Esophagus muscularis mucosa (tissue), 4 donors: Measurements from ENCODE around the gene ZNF8. TPM values are rescaled to one million over a fixed set of nuclear protein-coding genes. Genes with fewer than 3 reads are reported as not detected.

Source experiments
- DNase-seq: peaks from one replicate; pipeline ENCODE4 v3.0.0-alpha.2; 2017; ENCODE audit errors: extremely low spot score
- H3K27ac ChIP-seq, 4 donors: fragments of 200-600 bp; sonication (generic); replicated peaks in 1 of 4; 1 replicate in 3 of 4; 2 replicates in 1 of 4; pipeline ENCODE4 v1.5.1; 2016 to 2019; ENCODE audit warnings: mild to moderate bottlenecking in 1 of 4
- H3K27me3 ChIP-seq, 4 donors: fragments of 200-600 bp; sonication (generic); one replicate each; pipeline versions ENCODE4 v1.5.1 to v1.6.0; 2016 to 2019
- H3K36me3 ChIP-seq, 4 donors: fragments of 200-600 bp; sonication (generic); one replicate each; pipeline ENCODE4 v1.5.1; 2016 to 2019
- H3K4me1 ChIP-seq, 4 donors: fragments of 200-600 bp; sonication (generic); one replicate each; pipeline ENCODE4 v1.5.1; 2016 to 2019
- H3K4me3 ChIP-seq, 4 donors: fragments of 200-600 bp; sonication (generic); 1 replicate in 2 of 4; 2 replicates in 2 of 4; pipeline ENCODE4 v1.5.1; 2016 to 2019; ENCODE audit warnings: mild to moderate bottlenecking in 4 of 4, moderate library complexity in 1 of 4
- H3K9me3 ChIP-seq, 4 donors: fragments of 200-600 bp; sonication (generic); 1 replicate in 3 of 4; 2 replicates in 1 of 4; pipeline ENCODE4 v1.5.1; 2016 to 2019
- EP300 ChIP-seq: sonication (generic); formaldehyde crosslinking; IDR thresholded peaks from one replicate; pipeline ENCODE4 v1.6.1; 2017; ENCODE audit warnings: antibody characterized with exemption
- POLR2A ChIP-seq: fragments of 450-650 bp; IDR thresholded peaks from one replicate; pipeline ENCODE4 v1.6.1; 2017; ENCODE audit warnings: antibody characterized with exemption, moderate library complexity, mild to moderate bottlenecking, low read depth
- POLR2AphosphoS5 ChIP-seq, 2 donors: sonication (generic); formaldehyde crosslinking; IDR thresholded peaks; one replicate each; pipeline ENCODE4 v1.6.1; 2017; ENCODE audit warnings: antibody characterized with exemption in 2 of 2
- WGBS: methylation state at CpG from one replicate; pipeline ENCODE4 v1.1.5; 2018; 5-methylcytosine and 5-hydroxymethylcytosine counted together
- intact Hi-C: fragments of 100-400 bp; cut with DNase I; formaldehyde crosslinking; loops from one replicate; pipeline ENCODE4 v1.15.1; 2023
- total RNA-seq, 4 donors: library from RNA; depleted of rRNA; stranded (reverse); fragments of >200 nt; gene quantifications; one replicate each; pipeline versions ENCODE4 v1.1.0 to v1.2.1, GENCODE V29; 2016
- TF ChIP-seq, protein P1 (sequence below), 3 experiments: fragments of 200-600 bp in 2 of 3; fragments of 450-650 bp in 1 of 3; sonication (generic) in 2 of 3; IDR thresholded peaks; one replicate each; pipeline ENCODE4 v1.5.1; 2017 to 2019; ENCODE audit warnings: antibody characterized with exemption in 3 of 3, mild to moderate bottlenecking in 2 of 3, moderate library complexity in 1 of 3

ZNF8 gene
- total RNA-seq, 4 donors from 2014 or later, result 8.1 to 12.3 (median 10.3) TPM

DNA sequence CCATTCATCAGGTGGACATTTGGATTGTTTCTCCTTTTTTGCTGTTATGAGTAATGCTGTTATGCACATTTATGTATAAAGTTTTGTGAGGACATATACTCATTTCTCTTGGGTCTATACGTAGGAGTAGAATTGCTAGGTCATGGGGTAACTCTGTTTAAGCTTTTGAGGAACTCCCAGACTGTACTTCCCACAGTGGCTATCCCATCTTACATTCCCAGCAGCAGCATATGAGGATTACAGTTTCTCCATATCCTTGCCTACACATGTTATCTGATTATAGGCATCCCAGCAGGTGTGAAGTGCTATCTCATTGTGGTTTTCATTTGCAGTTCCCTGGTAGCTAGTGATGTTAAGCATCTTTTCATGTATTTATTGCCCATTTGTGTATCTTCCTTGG is 53.9 kb downstream of the ZNF8 start:
- H3K27ac ChIP-seq, result no peak overlapping the region
- peaks cover 19 to 32% (median 30%) of the 10 kb centered on the region in 4 donors for H3K36me3 ChIP-seq
- DNase-seq, result no peak
- H3K4me1 ChIP-seq, result peaks cover 13 to 14% (median 14%) of the 10 kb centered on the region in 4 donors
- no peak overlapping the region for H3K4me3 ChIP-seq
- no peaks in the 10 kb centered on the region for H3K9me3 ChIP-seq
- intact Hi-C loops, result no loop called here
- 100% methylated on average over 1 of the region's 1 CpG for WGBS
- TF ChIP-seq POLR2A (no peak), POLR2AphosphoS5 (IDR thresholded peaks at IDR 0.05) (no peak), EP300 (no peak)
- TF ChIP-seq, protein P1, sequence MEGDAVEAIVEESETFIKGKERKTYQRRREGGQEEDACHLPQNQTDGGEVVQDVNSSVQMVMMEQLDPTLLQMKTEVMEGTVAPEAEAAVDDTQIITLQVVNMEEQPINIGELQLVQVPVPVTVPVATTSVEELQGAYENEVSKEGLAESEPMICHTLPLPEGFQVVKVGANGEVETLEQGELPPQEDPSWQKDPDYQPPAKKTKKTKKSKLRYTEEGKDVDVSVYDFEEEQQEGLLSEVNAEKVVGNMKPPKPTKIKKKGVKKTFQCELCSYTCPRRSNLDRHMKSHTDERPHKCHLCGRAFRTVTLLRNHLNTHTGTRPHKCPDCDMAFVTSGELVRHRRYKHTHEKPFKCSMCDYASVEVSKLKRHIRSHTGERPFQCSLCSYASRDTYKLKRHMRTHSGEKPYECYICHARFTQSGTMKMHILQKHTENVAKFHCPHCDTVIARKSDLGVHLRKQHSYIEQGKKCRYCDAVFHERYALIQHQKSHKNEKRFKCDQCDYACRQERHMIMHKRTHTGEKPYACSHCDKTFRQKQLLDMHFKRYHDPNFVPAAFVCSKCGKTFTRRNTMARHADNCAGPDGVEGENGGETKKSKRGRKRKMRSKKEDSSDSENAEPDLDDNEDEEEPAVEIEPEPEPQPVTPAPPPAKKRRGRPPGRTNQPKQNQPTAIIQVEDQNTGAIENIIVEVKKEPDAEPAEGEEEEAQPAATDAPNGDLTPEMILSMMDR (IDR thresholded peaks at IDR 0.05), result no peak
- no peaks in the 10 kb centered on the region for H3K27me3 ChIP-seq

DNA sequence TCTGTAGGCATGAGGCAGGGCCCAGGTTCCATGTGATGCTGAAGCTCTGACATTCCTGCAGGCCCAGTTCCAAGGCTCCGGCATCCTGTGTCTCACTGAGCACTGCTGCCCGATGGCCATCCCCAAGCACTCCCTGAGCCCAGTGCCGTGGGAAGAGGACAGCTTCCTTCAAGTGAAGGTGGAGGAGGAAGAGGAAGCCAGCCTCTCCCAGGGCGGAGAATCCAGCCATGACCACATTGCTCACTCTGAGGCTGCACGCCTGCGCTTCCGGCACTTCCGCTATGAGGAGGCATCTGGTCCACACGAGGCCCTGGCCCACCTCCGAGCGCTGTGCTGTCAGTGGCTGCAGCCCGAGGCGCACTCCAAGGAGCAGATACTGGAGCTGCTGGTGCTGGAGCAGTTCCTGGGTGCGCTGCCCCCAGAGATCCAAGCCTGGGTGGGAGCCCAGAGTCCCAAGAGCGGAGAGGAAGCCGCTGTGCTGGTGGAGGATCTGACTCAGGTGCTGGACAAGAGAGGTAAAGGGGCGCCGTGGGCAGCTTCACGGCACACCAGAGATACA is 56.0 kb downstream of the ZNF8 start:
- TF ChIP-seq, protein P1 (IDR thresholded peaks at IDR 0.05), result no peak
- TF ChIP-seq POLR2AphosphoS5 (IDR thresholded peaks at IDR 0.05) (no peak), POLR2A (no peak), EP300 (no peak)
- H3K27ac ChIP-seq, result no peak overlapping the region
- peaks cover 33 to 53% (median 50%) of the 10 kb centered on the region in 4 donors for H3K36me3 ChIP-seq
- no peaks in the 10 kb centered on the region for H3K4me1 ChIP-seq
- H3K4me3 ChIP-seq, result no peak overlapping the region
- H3K27me3 ChIP-seq, result no peaks in the 10 kb centered on the region
- H3K9me3 ChIP-seq, result peaks cover 0 to 3% (median 0%) of the 10 kb centered on the region in 4 donors
- 92% methylated on average over 16 of the region's 19 CpGs for WGBS
- no peak for DNase-seq
- intact Hi-C loops, result no loop called here

DNA sequence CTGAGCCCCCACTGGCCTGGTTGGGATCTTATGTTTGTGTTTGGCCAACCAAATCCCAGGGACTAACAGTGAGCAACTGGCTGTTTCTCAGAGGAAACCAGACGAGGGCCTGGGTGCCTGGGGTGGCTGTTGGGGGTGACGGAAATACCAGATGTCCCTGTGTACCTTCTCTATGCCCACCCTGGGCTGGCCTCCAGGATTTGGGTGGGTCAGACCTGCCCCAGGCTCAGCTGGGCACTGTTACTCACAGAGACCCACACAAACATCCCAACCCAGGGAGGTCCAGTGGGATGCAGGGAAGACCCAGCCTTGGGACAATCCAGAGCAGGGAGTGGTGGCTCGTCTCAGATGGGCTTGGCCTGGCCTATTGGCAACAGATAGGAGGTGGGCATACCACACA is 56.9 kb downstream of the ZNF8 start:
- H3K27ac ChIP-seq, result no peak overlapping the region
- no peak overlapping the region for H3K4me3 ChIP-seq
- no peaks in the 10 kb centered on the region for H3K4me1 ChIP-seq
- H3K9me3 ChIP-seq, result peaks cover 0 to 3% (median 0%) of the 10 kb centered on the region in 4 donors
- DNase-seq, result no peak
- 81% methylated on average over 3 of the region's 3 CpGs for WGBS
- no peaks in the 10 kb centered on the region for H3K27me3 ChIP-seq
- peaks cover 33 to 58% (median 54%) of the 10 kb centered on the region in 4 donors for H3K36me3 ChIP-seq
- intact Hi-C loops, result no loop called here
- TF ChIP-seq EP300 (no peak), POLR2A (no peak), POLR2AphosphoS5 (IDR thresholded peaks at IDR 0.05) (no peak)
- TF ChIP-seq, protein P1 (IDR thresholded peaks at IDR 0.05), result no peak

DNA sequence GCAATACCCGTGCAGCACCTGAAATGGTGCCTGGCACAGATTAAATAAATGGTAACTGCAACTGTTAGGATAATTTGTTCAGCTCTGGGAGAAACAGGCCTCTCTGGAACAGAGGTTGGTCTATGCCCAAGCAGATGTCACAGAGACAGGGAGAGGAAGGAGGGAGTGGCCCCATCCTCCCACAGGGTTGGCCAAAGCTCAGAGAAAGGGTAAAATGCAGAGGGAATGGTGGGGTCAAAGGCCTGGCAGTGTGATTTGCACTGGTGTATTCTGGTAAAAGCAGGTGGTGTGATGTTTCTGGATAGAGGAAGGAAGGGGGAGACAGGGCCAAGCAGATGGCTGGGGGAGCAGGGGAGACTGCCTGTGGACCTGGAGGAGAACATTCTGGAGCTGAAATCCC is 57.5 kb downstream of the ZNF8 start:
- no peak overlapping the region for H3K4me3 ChIP-seq
- TF ChIP-seq POLR2A (no peak), EP300 (no peak), POLR2AphosphoS5 (IDR thresholded peaks at IDR 0.05) (no peak)
- TF ChIP-seq, protein P1 (IDR thresholded peaks at IDR 0.05), result no peak
- peaks cover 0 to 3% (median 0%) of the 10 kb centered on the region in 4 donors for H3K9me3 ChIP-seq
- DNase-seq, result no peak
- WGBS, result 88% methylated on average over 1 of the region's 1 CpG
- H3K36me3 ChIP-seq, result peaks cover 33 to 64% (median 54%) of the 10 kb centered on the region in 4 donors
- H3K27ac ChIP-seq, result no peak overlapping the region
- intact Hi-C loops, result no loop called here
- H3K27me3 ChIP-seq, result no peaks in the 10 kb centered on the region
- no peaks in the 10 kb centered on the region for H3K4me1 ChIP-seq

DNA sequence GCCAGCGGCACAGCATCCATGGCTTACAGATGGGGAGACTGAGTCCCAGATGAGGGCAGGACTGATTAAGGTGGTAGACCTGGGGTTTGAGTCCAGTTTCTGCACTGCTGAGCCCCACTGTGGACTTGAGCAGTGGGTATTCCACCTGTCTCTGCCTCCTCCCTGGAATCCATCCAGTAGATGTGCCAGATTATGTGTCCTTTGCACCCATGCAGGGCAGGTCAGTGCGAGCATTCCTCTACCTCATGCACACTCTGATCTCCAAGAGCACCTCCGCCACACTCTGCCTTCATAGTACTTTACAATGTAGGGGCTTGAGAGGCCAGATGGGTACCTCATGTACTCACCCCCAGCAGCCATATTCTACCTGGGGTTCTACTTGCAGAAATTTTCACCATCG is 58.1 kb downstream of the ZNF8 start:
- DNase-seq, result no peak
- intact Hi-C loops, result no loop called here
- 100% methylated on average over 3 of the region's 4 CpGs for WGBS
- H3K27me3 ChIP-seq, result no peaks in the 10 kb centered on the region
- no peak overlapping the region for H3K4me3 ChIP-seq
- TF ChIP-seq EP300 (no peak), POLR2A (no peak), POLR2AphosphoS5 (IDR thresholded peaks at IDR 0.05) (no peak)
- TF ChIP-seq, protein P1 (IDR thresholded peaks at IDR 0.05), result no peak
- H3K9me3 ChIP-seq, result peaks cover 0 to 3% (median 0%) of the 10 kb centered on the region in 4 donors
- peaks cover 33 to 70% (median 56%) of the 10 kb centered on the region in 4 donors for H3K36me3 ChIP-seq
- no peak overlapping the region for H3K27ac ChIP-seq
- H3K4me1 ChIP-seq, result no peaks in the 10 kb centered on the region
